ENCODE measurements around the gene LRIG1.

DNA sequence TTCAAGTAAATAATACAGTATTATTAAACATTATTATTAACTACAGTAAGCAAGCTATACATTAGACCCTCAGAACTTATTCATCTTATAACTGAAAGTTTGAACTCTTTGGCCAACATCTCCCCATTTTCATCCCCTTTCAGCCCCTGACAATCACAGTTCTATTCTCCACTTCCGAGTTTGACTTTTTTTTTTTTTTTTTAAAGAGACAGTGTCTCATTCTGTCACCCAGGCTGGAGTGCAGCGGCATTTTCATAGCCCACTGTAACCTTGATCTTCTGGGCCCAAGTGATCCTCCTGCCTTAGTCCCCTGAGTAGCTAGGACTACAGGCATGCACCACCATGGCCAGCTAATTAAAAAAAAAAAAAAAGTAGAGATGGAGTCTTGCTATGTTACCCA is 41.3 kb upstream of the LRIG1 start:
- TF ChIP-seq, protein P1, sequence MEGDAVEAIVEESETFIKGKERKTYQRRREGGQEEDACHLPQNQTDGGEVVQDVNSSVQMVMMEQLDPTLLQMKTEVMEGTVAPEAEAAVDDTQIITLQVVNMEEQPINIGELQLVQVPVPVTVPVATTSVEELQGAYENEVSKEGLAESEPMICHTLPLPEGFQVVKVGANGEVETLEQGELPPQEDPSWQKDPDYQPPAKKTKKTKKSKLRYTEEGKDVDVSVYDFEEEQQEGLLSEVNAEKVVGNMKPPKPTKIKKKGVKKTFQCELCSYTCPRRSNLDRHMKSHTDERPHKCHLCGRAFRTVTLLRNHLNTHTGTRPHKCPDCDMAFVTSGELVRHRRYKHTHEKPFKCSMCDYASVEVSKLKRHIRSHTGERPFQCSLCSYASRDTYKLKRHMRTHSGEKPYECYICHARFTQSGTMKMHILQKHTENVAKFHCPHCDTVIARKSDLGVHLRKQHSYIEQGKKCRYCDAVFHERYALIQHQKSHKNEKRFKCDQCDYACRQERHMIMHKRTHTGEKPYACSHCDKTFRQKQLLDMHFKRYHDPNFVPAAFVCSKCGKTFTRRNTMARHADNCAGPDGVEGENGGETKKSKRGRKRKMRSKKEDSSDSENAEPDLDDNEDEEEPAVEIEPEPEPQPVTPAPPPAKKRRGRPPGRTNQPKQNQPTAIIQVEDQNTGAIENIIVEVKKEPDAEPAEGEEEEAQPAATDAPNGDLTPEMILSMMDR (IDR thresholded peaks at IDR 0.05; ENCODE audit: low read length), result no peak
- TF ChIP-seq EZH2phosphoT487 (IDR thresholded peaks at IDR 0.05; ENCODE audit: low read length) (no peak), EZH2 (optimal IDR thresholded peaks at IDR 0.05; ENCODE audit: low read depth, low read length) (no peak)

Measured in MM.1S (cell line).